IMR-90 (cell line): Measurements from ENCODE around the gene NPC1. TPM values are rescaled to one million over a fixed set of nuclear protein-coding genes. Genes with fewer than 3 reads are reported as not detected.

Experiments used
- ATAC-seq: fragments of 200-7000 bp; cut with Tn5 transposase; 2 replicates; pipeline ENCODE4 v1.9.1; 2020; ENCODE audit warnings: low read depth, mild to moderate bottlenecking, moderate library complexity
- BruUV-seq: library from RNA; stranded (reverse); fragments of 400-500 nt; replicated peaks from 2 replicates; lab custom pipeline; 2021; lab: Mats Ljungman, UMichigan
- CTCF ChIA-PET: fragments of 300-600 bp; formaldehyde crosslinking; extraction: SDS; loops from one replicate; lab custom pipeline; 2021; ENCODE audit warnings: antibody characterized with exemption; lab: Yijun Ruan, JAX
- POLR2A ChIA-PET: fragments of 300-600 bp; sonication (Branson Sonifier 250); formaldehyde crosslinking; loops from one replicate; lab custom pipeline; 2022; ENCODE audit warnings: antibody characterized with exemption; ENCODE audit not compliant: unreplicated experiment; lab: Charles Lee
- DNase-seq: peaks from one replicate; pipeline ENCODE4 v3.0.0; 2013
- H2AFZ ChIP-seq: replicated peaks from 2 replicates; pipeline ENCODE3; 2013; ENCODE audit warnings: low read length, mild to moderate bottlenecking; ENCODE audit not compliant: poor library complexity
- H2AK5ac ChIP-seq: 2 replicates; pipeline ENCODE4 v1.6.1; 2013; ENCODE audit warnings: low read depth, low read length, inconsistent platforms
- H2AK9ac ChIP-seq: replicated peaks from 2 replicates; pipeline ENCODE3; 2013; ENCODE audit warnings: mild to moderate bottlenecking, low read depth, low read length, moderate library complexity; ENCODE audit not compliant: poor library complexity
- H2BK120ac ChIP-seq: 2 replicates; pipeline ENCODE4 v1.6.1; 2013; ENCODE audit warnings: low read depth, low read length, inconsistent platforms
- H2BK15ac ChIP-seq: 3 replicates; pipeline ENCODE4 v1.6.1; 2013; ENCODE audit warnings: low read depth, low read length, inconsistent platforms
- H2BK20ac ChIP-seq: 2 replicates; pipeline ENCODE4 v1.6.1; 2013; ENCODE audit warnings: low read depth, mild to moderate bottlenecking, inconsistent platforms, low read length, moderate library complexity
- H2BK5ac ChIP-seq: 2 replicates; pipeline ENCODE4 v1.6.1; 2013; ENCODE audit warnings: mild to moderate bottlenecking, low read depth, low read length, inconsistent platforms; ENCODE audit not compliant: poor library complexity, severe bottlenecking
- H3K14ac ChIP-seq: replicated peaks from 2 replicates; pipeline ENCODE4 v1.6.1; 2013; ENCODE audit warnings: low read depth, low read length, inconsistent platforms
- H3K18ac ChIP-seq: 2 replicates; pipeline ENCODE4 v1.6.1; 2013; ENCODE audit warnings: low read depth, low read length, control low read depth
- H3K23ac ChIP-seq: 2 replicates; pipeline ENCODE4 v1.6.1; 2013; ENCODE audit warnings: low read depth, low read length, inconsistent platforms
- H3K27ac ChIP-seq: 2 replicates; pipeline ENCODE4 v1.5.1; 2013; ENCODE audit warnings: mild to moderate bottlenecking, control low read depth, low read length; ENCODE audit not compliant: insufficient read depth
- H3K27me3 ChIP-seq: 2 replicates; pipeline ENCODE4 v1.6.1; 2013; ENCODE audit warnings: low read length; ENCODE audit not compliant: control insufficient read depth, insufficient read depth
- H3K36me3 ChIP-seq: 2 replicates; pipeline ENCODE4 v1.6.1; 2013; ENCODE audit warnings: low read length, mixed read lengths; ENCODE audit not compliant: control insufficient read depth, insufficient read depth
- H3K4ac ChIP-seq: 2 replicates; pipeline ENCODE4 v1.6.1; 2013; ENCODE audit warnings: low read depth, low read length, inconsistent platforms
- H3K4me1 ChIP-seq: 2 replicates; pipeline ENCODE4 v1.6.1; 2013; ENCODE audit warnings: low read length, mixed read lengths; ENCODE audit not compliant: control insufficient read depth, insufficient read depth
- H3K4me2 ChIP-seq: 2 replicates; pipeline ENCODE4 v1.6.1; 2013; ENCODE audit warnings: low read depth, mild to moderate bottlenecking, control low read depth, low read length, moderate library complexity
- H3K4me3 ChIP-seq: 2 replicates; pipeline ENCODE4 v1.5.1; 2013; ENCODE audit warnings: low read depth, mild to moderate bottlenecking, control low read depth, low read length, moderate library complexity; ENCODE audit not compliant: insufficient read depth
- H3K56ac ChIP-seq: 2 replicates; pipeline ENCODE4 v1.6.1; 2013; ENCODE audit warnings: low read length, inconsistent platforms; ENCODE audit not compliant: insufficient read depth; ENCODE audit errors: extremely low read depth
- H3K79me1 ChIP-seq, 2 experiments: 2 replicates each; pipeline ENCODE4 v1.6.1; 2013; ENCODE audit warnings: low read length in 2 of 2, inconsistent platforms in 1 of 2, low read depth in 1 of 2
- H3K9ac ChIP-seq: 2 replicates; pipeline ENCODE4 v1.6.1; 2013; ENCODE audit warnings: low read depth, low read length, control low read depth
- H3K9me1 ChIP-seq: 2 replicates; pipeline ENCODE4 v1.6.1; 2013; ENCODE audit warnings: low read length, inconsistent platforms; ENCODE audit not compliant: insufficient read depth
- H3K9me3 ChIP-seq: 2 replicates; pipeline ENCODE4 v1.6.1; 2013; ENCODE audit warnings: low read length; ENCODE audit not compliant: control insufficient read depth, insufficient read depth
- H4K20me1 ChIP-seq: 2 replicates; pipeline ENCODE4 v1.6.1; 2013; ENCODE audit warnings: low read length, inconsistent platforms; ENCODE audit not compliant: insufficient read depth
- H4K5ac ChIP-seq: 2 replicates; pipeline ENCODE4 v1.6.1; 2013; ENCODE audit warnings: mild to moderate bottlenecking, low read depth, low read length, control low read depth
- H4K8ac ChIP-seq, 2 experiments: 2 replicates each; pipeline ENCODE4 v1.6.1; 2013; ENCODE audit warnings: low read depth in 2 of 2, low read length in 2 of 2, control low read depth in 1 of 2, inconsistent platforms in 1 of 2
- H4K91ac ChIP-seq: 2 replicates; pipeline ENCODE4 v1.6.1; 2013; ENCODE audit warnings: low read depth, low read length, inconsistent platforms; ENCODE audit not compliant: insufficient read depth
- CHD1 ChIP-seq: IDR thresholded peaks from 2 replicates; pipeline ENCODE4 v1.6.1; 2012; ENCODE audit warnings: low read depth, low read length, improper control_type of control experiment
- WGBS, 2 experiments: methylation state at CpG; one replicate each; pipeline versions ENCODE4 v1.1.5 to v1.1.7; 2013; ENCODE audit warnings: missing lambda C conversion rate in 2 of 2; ENCODE audit not compliant: insufficient read length in 1 of 2; ENCODE audit errors: extremely low coverage in 2 of 2; 5-methylcytosine and 5-hydroxymethylcytosine counted together
- dilution Hi-C: fragments of 300-500 bp; cut with HindIII; formaldehyde crosslinking; loops from one replicate; pipeline ENCODE4 v1.14.3; 2018; ENCODE audit warnings: low sequenced_read_pairs; ENCODE audit not compliant: unreplicated experiment
- in situ Hi-C: fragments of 300-500 bp; cut with MboI; formaldehyde crosslinking; loops from 3 replicates; pipeline ENCODE4 v1.14.3; 2019; ENCODE audit warnings: low sequenced_read_pairs, inconsistent platforms, mixed read lengths
- intact Hi-C: fragments of 100-400 bp; cut with micrococcal nuclease; formaldehyde crosslinking; loops from 2 replicates; pipeline ENCODE4 v1.10.0; 2022
- polyA plus RNA-seq, 3 experiments: library from polyadenylated mRNA; depleted of rRNA; stranded (reverse); fragments of >200 nt; gene quantifications; 2 replicates each; pipeline ENCODE4 v1.2.3, GENCODE V29; 2012; ENCODE audit warnings: low replicate concordance in 1 of 3
- total RNA-seq: library from RNA; depleted of rRNA; stranded (reverse); fragments of >200 nt; gene quantifications from 2 replicates; pipeline ENCODE4 v1.2.3, GENCODE V29; 2012

Gene NPC1
- total and polyA plus RNA-seq, 2 of the 4 experiments (the other 2 are of a cell fraction): 7.5 to 7.9 TPM

GRCh38 chr18:23495723-23496440 lies 90.4 kb downstream of the NPC1 start:
- Histone ChIP-seq H2AK5ac (no peak overlapping the region), H3K9me3 (no peaks in the 10 kb centered on the region), H3K4me3 (no peak overlapping the region), H3K4me1 (peaks cover 8% of the 10 kb centered on the region), H3K9ac (no peak overlapping the region), H3K27me3 (no peaks in the 10 kb centered on the region), H4K5ac (no peak overlapping the region), H4K91ac (no peak overlapping the region), H2BK120ac (no peak overlapping the region), H3K36me3 (no peaks in the 10 kb centered on the region), H3K79me1 (peaks cover 0 to 6% of the 10 kb centered on the region in 2 experiments; a peak in 1 of 4 replicates), H3K14ac (no peak overlapping the region), H2BK15ac (no peak overlapping the region), H3K18ac (no peak overlapping the region), H3K9me1 (peaks cover 8% of the 10 kb centered on the region), H2AK9ac (no peak overlapping the region), H3K27ac (no peak overlapping the region), H3K4ac (no peak overlapping the region), H2AFZ (peak overlapping the region; percentile 58), H3K23ac (no peak overlapping the region), H4K20me1 (no peaks in the 10 kb centered on the region), H2BK5ac (no peak overlapping the region), H2BK20ac (no peak overlapping the region), H3K56ac (no peak overlapping the region), H3K4me2 (no peak overlapping the region), H4K8ac (no peak overlapping the region)
- ATAC-seq (no peak), DNase-seq (no peak)
- intact Hi-C loops (loop anchor here (5.0 kb wide), 1 partner anchor 206 kb away; no protein-coding TSS in a partner anchor), in situ Hi-C loops (no loop called here), dilution Hi-C loops (no loop called here)
- no TSS peak for BruUV-seq
- POLR2A ChIA-PET: no interaction called here
- CTCF ChIA-PET: no interaction called here
- TF ChIP-seq CHD1: no peak
- 34% methylated on average over 5 of the region's 12 CpGs; no CpG with 5 or more reads in 1 of the 2 experiments for WGBS, 2 experiments
